Urinary bladder (tissue), 4 donors: ENCODE measurements around the gene PPP1R3C. TPM values are rescaled to one million over a fixed set of nuclear protein-coding genes. Genes with fewer than 3 reads are reported as not detected.

ENCODE experiments used
- DNase-seq: peaks from one replicate; pipeline ENCODE4 v3.0.0-alpha.2; 2015; ENCODE audit errors: extremely low spot score
- H3K27ac ChIP-seq: one replicate; pipeline ENCODE4 v1.5.1; 2013; ENCODE audit warnings: low read depth, mild to moderate bottlenecking, moderate library complexity
- H3K36me3 ChIP-seq: one replicate; pipeline ENCODE4 v1.6.1; 2013; ENCODE audit warnings: mild to moderate bottlenecking, moderate library complexity; ENCODE audit not compliant: insufficient read depth
- H3K4me1 ChIP-seq: one replicate; pipeline ENCODE4 v1.6.1; 2013; ENCODE audit warnings: mild to moderate bottlenecking, moderate library complexity; ENCODE audit not compliant: insufficient read depth
- H3K4me3 ChIP-seq: one replicate; pipeline ENCODE4 v1.5.1; 2013; ENCODE audit warnings: low read depth, low read length
- WGBS: extraction: QIAGEN DNeasy Blood & Tissue Kit; methylation state at CpG from one replicate; pipeline ENCODE4 v1.1.7; 2013; 5-methylcytosine and 5-hydroxymethylcytosine counted together
- polyA plus RNA-seq: library from polyadenylated mRNA; stranded (reverse); fragments of 200-250 nt; gene quantifications from one replicate; pipeline ENCODE4 v1.2.3, GENCODE V29; 2013
- total RNA-seq: library from RNA; depleted of rRNA; stranded (reverse); fragments of >200 nt; gene quantifications from one replicate; pipeline ENCODE4 v1.2.3, GENCODE V29; 2014
- donor health status: healthy with polysubstance abuse.
- donor health status: healthy.

PPP1R3C gene
- total and polyA plus RNA-seq, 2 donors = 24.5 to 129 TPM

GRCh38 chr10:91589015-91589657 is 43.7 kb downstream of the PPP1R3C start:
- peaks cover 5% of the 10 kb centered on the region for H3K4me1 ChIP-seq
- 48% methylated on average over 6 of the region's 6 CpGs for WGBS
- H3K36me3 ChIP-seq = no peaks in the 10 kb centered on the region
- no peak overlapping the region for H3K27ac ChIP-seq
- H3K4me3 ChIP-seq = no peak overlapping the region
- no peak for DNase-seq

DNA sequence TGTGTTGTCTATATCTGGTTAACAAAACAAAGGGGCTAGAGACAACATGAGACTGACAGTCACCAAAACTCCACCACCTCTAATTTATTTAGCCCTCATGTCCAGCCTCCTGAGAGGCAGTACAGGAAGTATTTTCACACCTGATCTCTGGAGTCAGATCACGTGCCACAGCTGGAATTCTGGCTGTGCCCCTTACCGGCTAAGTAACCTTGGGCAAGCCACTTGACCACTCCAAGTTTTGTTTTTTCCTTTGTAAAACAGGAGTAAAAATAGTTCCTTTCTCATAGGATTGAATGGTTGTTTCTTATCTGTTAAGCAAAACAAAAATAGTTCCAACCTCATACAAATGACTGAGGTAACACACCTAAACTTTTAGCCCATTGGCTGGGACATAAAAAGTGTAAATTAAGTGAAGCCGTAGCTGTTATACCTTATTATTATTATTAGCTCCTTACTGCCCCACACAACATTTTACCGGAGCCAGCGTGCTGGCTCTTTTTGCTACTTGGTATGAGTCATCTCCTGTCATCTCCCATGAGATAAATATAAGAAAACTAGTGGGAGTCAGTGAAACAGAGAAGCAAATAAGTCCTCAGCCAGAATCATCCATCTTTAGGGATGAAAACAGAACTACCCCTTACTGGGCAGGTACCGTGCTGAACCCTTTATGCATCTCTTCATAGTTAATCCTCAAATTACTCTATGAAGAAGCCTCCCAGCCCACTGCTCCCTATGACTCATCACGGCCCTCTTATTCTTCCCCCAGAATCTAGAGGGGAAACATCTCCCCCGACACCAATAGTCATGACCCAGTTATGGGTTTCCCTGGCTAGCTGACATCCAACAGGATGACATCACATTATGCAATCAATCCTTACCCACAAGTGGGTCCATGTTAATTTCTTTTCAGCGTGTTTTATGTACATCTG is 44.9 kb downstream of the PPP1R3C start:
- DNase-seq = no peak
- H3K4me1 ChIP-seq = peaks cover 5% of the 10 kb centered on the region

GRCh38 chr10:91582153-91582554 is 50.7 kb downstream of the PPP1R3C start:
- H3K4me3 ChIP-seq = no peak overlapping the region
- WGBS = 68% methylated on average over 2 of the region's 2 CpGs
- H3K36me3 ChIP-seq = no peaks in the 10 kb centered on the region
- no peaks in the 10 kb centered on the region for H3K4me1 ChIP-seq
- DNase-seq = no peak
- H3K27ac ChIP-seq = no peak overlapping the region

More for the DNA sequence above, 44.9 kb downstream of the PPP1R3C start:
- Histone ChIP-seq H3K36me3 (no peaks in the 10 kb centered on the region), H3K4me3 (no peak overlapping the region), H3K27ac (no peak overlapping the region)
- 35% methylated on average over 9 of the region's 9 CpGs for WGBS

GRCh38 chr10:91579329-91579985 is 53.4 kb downstream of the PPP1R3C start:
- no peaks in the 10 kb centered on the region for H3K36me3 ChIP-seq
- 59% methylated on average over 2 of the region's 2 CpGs for WGBS
- H3K4me3 ChIP-seq = no peak overlapping the region
- no peak overlapping the region for H3K27ac ChIP-seq
- no peaks in the 10 kb centered on the region for H3K4me1 ChIP-seq
- DNase-seq = no peak

Other genes with a start within 250 kb of the PPP1R3C start
- 100 TPM for gene HECTD2, start 222.7 kb downstream of the PPP1R3C start, total RNA-seq
- 11.9 TPM for gene HECTD2, start 222.7 kb downstream of the PPP1R3C start, polyA plus RNA-seq
- 85.4 TPM for gene TNKS2, start 165.4 kb upstream of the PPP1R3C start, total RNA-seq
- 22.2 TPM for gene TNKS2, start 165.4 kb upstream of the PPP1R3C start, polyA plus RNA-seq